ENCODE results near the gene CARMIL1.

CARMIL1 gene

GRCh38 chr6:25620391-25620790 lies 341.2 kb downstream of the CARMIL1 start:
- no peak for DNase-seq (ENCODE audit: low read depth)

- DNase-seq (ENCODE audit: low read depth) = no peak
Observed at GRCh38 chr6:25623065-25623464, 343.9 kb downstream of the CARMIL1 start.

- DNase-seq (ENCODE audit: low read depth) = no peak
Observed at GRCh38 chr6:25623879-25624278, 344.7 kb downstream of the CARMIL1 start.

GRCh38 chr6:25627001-25627400 lies 347.8 kb downstream of the CARMIL1 start:
- DNase-seq (ENCODE audit: low read depth) = no peak

GRCh38 chr6:25628471-25629197 lies 349.5 kb downstream of the CARMIL1 start:
- no peak for DNase-seq (ENCODE audit: low read depth)

GRCh38 chr6:25629198-25629576 lies 350.0 kb downstream of the CARMIL1 start:
- DNase-seq (ENCODE audit: low read depth) = no peak

GRCh38 chr6:25630508-25631278 lies 351.5 kb downstream of the CARMIL1 start:
- DNase-seq (ENCODE audit: low read depth) = no peak

- no peak for DNase-seq (ENCODE audit: low read depth)
Observed at GRCh38 chr6:25635886-25636317, 356.7 kb downstream of the CARMIL1 start.

- DNase-seq (ENCODE audit: low read depth) = no peak
Observed at GRCh38 chr6:25637211-25637610, 358.0 kb downstream of the CARMIL1 start.

- DNase-seq (ENCODE audit: low read depth) = no peak
Observed at GRCh38 chr6:25637960-25638434, 358.8 kb downstream of the CARMIL1 start.

GRCh38 chr6:25639653-25640052 lies 360.5 kb downstream of the CARMIL1 start:
- no peak for DNase-seq (ENCODE audit: low read depth)

GRCh38 chr6:25640446-25640845 lies 361.3 kb downstream of the CARMIL1 start:
- no peak for DNase-seq (ENCODE audit: low read depth)

- DNase-seq (ENCODE audit: low read depth) = no peak
Observed at GRCh38 chr6:25640891-25641290, 361.7 kb downstream of the CARMIL1 start.

GRCh38 chr6:25641377-25641776 lies 362.2 kb downstream of the CARMIL1 start:
- DNase-seq (ENCODE audit: low read depth) = no peak

GRCh38 chr6:25641940-25642666 lies 362.9 kb downstream of the CARMIL1 start:
- no peak for DNase-seq (ENCODE audit: low read depth)

GRCh38 chr6:25642667-25643328 lies 363.6 kb downstream of the CARMIL1 start:
- DNase-seq (ENCODE audit: low read depth) = no peak

GRCh38 chr6:25645916-25646315 lies 366.7 kb downstream of the CARMIL1 start:
- no peak for DNase-seq (ENCODE audit: low read depth)

- no peak for DNase-seq (ENCODE audit: low read depth)
Observed at GRCh38 chr6:25649611-25650010, 370.4 kb downstream of the CARMIL1 start.

- DNase-seq (ENCODE audit: low read depth) = peak; percentile 8
Observed at GRCh38 chr6:25652007-25652515, 372.9 kb downstream of the CARMIL1 start, which contains the start of gene SCGN. Gene SCGN, plus strand, starts transcription at chr6:25652215. Its CDS starts 189 bp downstream, at chr6:25652404.

GRCh38 chr6:25655723-25656122 lies 376.5 kb downstream of the CARMIL1 start:
- no peak for DNase-seq (ENCODE audit: low read depth)

GRCh38 chr6:25659633-25660368 lies 380.6 kb downstream of the CARMIL1 start:
- DNase-seq (ENCODE audit: low read depth) = no peak

Measured in stimulated activated CD8-positive, alpha-beta memory T cell treated with anti-CD3 and anti-CD28 coated beads, Interleukin-7, amount 100 ng/mL, for 24 hours (primary cell).